Endodermal cell (in vitro differentiated cells): ENCODE results near the gene UBN1. TPM values are rescaled to one million over a fixed set of nuclear protein-coding genes. Genes with fewer than 3 reads are reported as not detected.
A peak's percentile ranks its signal among the peaks of the same experiment; 100 is the strongest.

ENCODE experiments used
- DNase-seq: peaks from one replicate; pipeline ENCODE4 v3.0.0-alpha.2; 2017
- H3K27ac ChIP-seq: 2 replicates; pipeline ENCODE4 v1.5.1; 2013; ENCODE audit warnings: mild to moderate bottlenecking, low read depth, low read length, moderate library complexity
- H3K27me3 ChIP-seq: 2 replicates; pipeline ENCODE4 v1.6.1; 2013; ENCODE audit warnings: mild to moderate bottlenecking, low read length, moderate library complexity; ENCODE audit not compliant: insufficient read depth, control insufficient read depth, poor library complexity, severe bottlenecking
- H3K36me3 ChIP-seq: 2 replicates; pipeline ENCODE4 v1.7.0; 2013; ENCODE audit warnings: mild to moderate bottlenecking, low read length, moderate library complexity; ENCODE audit not compliant: control insufficient read depth, insufficient read depth
- H3K4me1 ChIP-seq: one replicate; pipeline ENCODE4 v1.7.0; 2013; ENCODE audit warnings: low read length; ENCODE audit not compliant: control insufficient read depth, insufficient read depth
- H3K4me3 ChIP-seq: 2 replicates; pipeline ENCODE4 v1.5.1; 2013; ENCODE audit warnings: mild to moderate bottlenecking, low read length, moderate library complexity
- H3K9ac ChIP-seq: 2 replicates; pipeline ENCODE4 v1.6.1; 2013; ENCODE audit warnings: mild to moderate bottlenecking, low read length, moderate library complexity; ENCODE audit not compliant: poor library complexity, severe bottlenecking; ENCODE audit errors: extremely low read depth
- H3K9me3 ChIP-seq: 2 replicates; pipeline ENCODE4 v1.6.1; 2013; ENCODE audit warnings: mild to moderate bottlenecking, low read length, moderate library complexity; ENCODE audit not compliant: control insufficient read depth
- H3K27ac Mint-ChIP-seq: 2 replicates; pipeline ENCODE4 v1.8.0; 2020; ENCODE audit warnings: mixed read lengths
- H3K27me3 Mint-ChIP-seq: 2 replicates; pipeline ENCODE4 v1.8.0; 2021; ENCODE audit warnings: mild to moderate bottlenecking, mixed read lengths; ENCODE audit not compliant: insufficient read depth
- H3K36me3 Mint-ChIP-seq: 2 replicates; pipeline ENCODE4 v1.8.0; 2020; ENCODE audit warnings: low read depth, mixed read lengths
- H3K4me1 Mint-ChIP-seq: 2 replicates; pipeline ENCODE4 v1.8.0; 2020; ENCODE audit warnings: mixed read lengths
- H3K4me3 Mint-ChIP-seq: 2 replicates; pipeline ENCODE4 v1.8.0; 2020; ENCODE audit warnings: mild to moderate bottlenecking, moderate library complexity, mixed read lengths
- H3K9me3 Mint-ChIP-seq: 2 replicates; pipeline ENCODE4 v1.8.0; 2020; ENCODE audit warnings: mild to moderate bottlenecking, mixed read lengths
- CTCF ChIP-seq: fragments of 200-600 bp; sonication (generic); conservative IDR thresholded peaks from 2 replicates; pipeline ENCODE4 v1.5.0; 2021; ENCODE audit warnings: antibody characterized with exemption, mild to moderate bottlenecking
- WGBS, 2 experiments: methylation state at CpG; one replicate each; pipeline versions ENCODE4 v1.1.5 to v1.1.7; 2013; ENCODE audit warnings: missing lambda C conversion rate in 2 of 2, mixed read lengths in 1 of 2; ENCODE audit not compliant: insufficient coverage in 1 of 2, insufficient read length in 1 of 2; 5-methylcytosine and 5-hydroxymethylcytosine counted together
- total RNA-seq, 2 donors: library from RNA; stranded (reverse); fragmentation: NEBNext Ultra II Directional in 1 of 2; extraction: Animal tissue kit (Norgen Biotek cat#: 25700) in 1 of 2; gene quantifications; 2 replicates in 1 of 2; 3 replicates in 1 of 2; pipeline ENCODE4 v1.2.1, GENCODE V29; 2021

UBN1 gene
- total RNA-seq, 2 donors from 2014 or later: 36.8 to 46.7 TPM

- H3K27ac ChIP-seq: no peak overlapping the region
- no peak overlapping the region for H3K9ac ChIP-seq
- Mint-ChIP-seq H3K27ac (peak overlapping the region; percentile 61), H3K36me3 (peaks cover 54% of the 10 kb centered on the region), H3K4me1 (peaks cover 13% of the 10 kb centered on the region), H3K4me3 (no peak overlapping the region), H3K27me3 (no peaks in the 10 kb centered on the region), H3K9me3 (no peaks in the 10 kb centered on the region)
- no peak for DNase-seq
- no peaks in the 10 kb centered on the region for H3K9me3 ChIP-seq
- no peaks in the 10 kb centered on the region for H3K27me3 ChIP-seq
- TF ChIP-seq CTCF: no peak
- H3K4me3 ChIP-seq: no peak overlapping the region
- WGBS, 2 experiments: 93 to 97% methylated on average over 10 to 13 of the region's 13 CpGs
- peaks cover 8% of the 10 kb centered on the region for H3K4me1 ChIP-seq
- H3K36me3 ChIP-seq: peaks cover 70% of the 10 kb centered on the region
Measured at GRCh38 chr16:4869147-4869805, 22.0 kb downstream of the UBN1 start.

GRCh38 chr16:4870138-4870671 is 22.9 kb downstream of the UBN1 start:
- no peaks in the 10 kb centered on the region for H3K9me3 ChIP-seq
- TF ChIP-seq CTCF: no peak
- H3K27me3 ChIP-seq: no peaks in the 10 kb centered on the region
- H3K36me3 ChIP-seq: peaks cover 73% of the 10 kb centered on the region
- Mint-ChIP-seq H3K27me3 (no peaks in the 10 kb centered on the region), H3K27ac (no peak overlapping the region), H3K4me1 (peaks cover 13% of the 10 kb centered on the region), H3K9me3 (no peaks in the 10 kb centered on the region), H3K4me3 (no peak overlapping the region), H3K36me3 (peaks cover 57% of the 10 kb centered on the region)
- no peak for DNase-seq
- WGBS, 2 experiments: 93 to 96% methylated on average over 21 of the region's 21 CpGs
- H3K9ac ChIP-seq: no peak overlapping the region
- H3K4me1 ChIP-seq: peaks cover 8% of the 10 kb centered on the region
- H3K27ac ChIP-seq: no peak overlapping the region
- H3K4me3 ChIP-seq: no peak overlapping the region

- no peak overlapping the region for H3K4me3 Mint-ChIP-seq
- Histone ChIP-seq H3K27ac (no peak overlapping the region), H3K4me1 (peaks cover 8% of the 10 kb centered on the region), H3K36me3 (peaks cover 79% of the 10 kb centered on the region), H3K9me3 (no peaks in the 10 kb centered on the region), H3K4me3 (no peak overlapping the region), H3K27me3 (no peaks in the 10 kb centered on the region), H3K9ac (no peak overlapping the region)
- no peaks in the 10 kb centered on the region for H3K9me3 Mint-ChIP-seq
- no peak overlapping the region for H3K27ac Mint-ChIP-seq
- TF ChIP-seq CTCF: no peak
- no peaks in the 10 kb centered on the region for H3K27me3 Mint-ChIP-seq
- H3K4me1 Mint-ChIP-seq: peaks cover 13% of the 10 kb centered on the region
- peaks cover 62% of the 10 kb centered on the region for H3K36me3 Mint-ChIP-seq
- no peak for DNase-seq
- WGBS, 2 experiments: 98 to 100% methylated on average over 2 to 4 of the region's 4 CpGs
Measured at GRCh38 chr16:4871071-4871470, 23.8 kb downstream of the UBN1 start.
